Bronchial epithelial cell (primary cell): ENCODE measurements around the gene ULK4. TPM values are rescaled to one million over a fixed set of nuclear protein-coding genes. Genes with fewer than 3 reads are reported as not detected.

Source experiments
- DNase-seq: peaks from one replicate; pipeline ENCODE4 v3.0.0-alpha.2; 2010; ENCODE audit warnings: low read depth
- FAIRE-seq: peaks from 2 replicates; lab custom pipeline; 2011; peaks lifted over from hg19 to GRCh38; lab: Jason Lieb, UNC
- H3K27me3 ChIP-seq: 2 replicates; pipeline ENCODE4 v1.5.1; 2011; ENCODE audit warnings: low read length; ENCODE audit not compliant: control insufficient read depth, insufficient read depth
- H3K36me3 ChIP-seq: 2 replicates; pipeline ENCODE4 v1.5.1; 2011; ENCODE audit warnings: low read length; ENCODE audit not compliant: control insufficient read depth, insufficient read depth
- H3K4me3 ChIP-seq: 2 replicates; pipeline ENCODE4 v1.5.1; 2011; ENCODE audit warnings: mild to moderate bottlenecking, low read depth, low read length, control low read depth
- total RNA-seq: library from RNA; depleted of rRNA; stranded (reverse); fragments of >200 nt; gene quantifications from 2 replicates; pipeline ENCODE4 v1.2.1, GENCODE V29; 2014
- TF ChIP-seq, protein P1 (sequence below): IDR thresholded peaks from 2 replicates; pipeline ENCODE4 v1.5.1; 2011; ENCODE audit warnings: mild to moderate bottlenecking, moderate library complexity, low read length, control low read depth, inconsistent platforms; ENCODE audit not compliant: insufficient read depth, severe bottlenecking

Gene ULK4
- total RNA-seq, 1 donor from 2014 or later = 3.9 TPM

- Histone ChIP-seq H3K36me3 (no peaks in the 10 kb centered on the region), H3K4me3 (no peak overlapping the region), H3K27me3 (no peaks in the 10 kb centered on the region)
- TF ChIP-seq, protein P1, sequence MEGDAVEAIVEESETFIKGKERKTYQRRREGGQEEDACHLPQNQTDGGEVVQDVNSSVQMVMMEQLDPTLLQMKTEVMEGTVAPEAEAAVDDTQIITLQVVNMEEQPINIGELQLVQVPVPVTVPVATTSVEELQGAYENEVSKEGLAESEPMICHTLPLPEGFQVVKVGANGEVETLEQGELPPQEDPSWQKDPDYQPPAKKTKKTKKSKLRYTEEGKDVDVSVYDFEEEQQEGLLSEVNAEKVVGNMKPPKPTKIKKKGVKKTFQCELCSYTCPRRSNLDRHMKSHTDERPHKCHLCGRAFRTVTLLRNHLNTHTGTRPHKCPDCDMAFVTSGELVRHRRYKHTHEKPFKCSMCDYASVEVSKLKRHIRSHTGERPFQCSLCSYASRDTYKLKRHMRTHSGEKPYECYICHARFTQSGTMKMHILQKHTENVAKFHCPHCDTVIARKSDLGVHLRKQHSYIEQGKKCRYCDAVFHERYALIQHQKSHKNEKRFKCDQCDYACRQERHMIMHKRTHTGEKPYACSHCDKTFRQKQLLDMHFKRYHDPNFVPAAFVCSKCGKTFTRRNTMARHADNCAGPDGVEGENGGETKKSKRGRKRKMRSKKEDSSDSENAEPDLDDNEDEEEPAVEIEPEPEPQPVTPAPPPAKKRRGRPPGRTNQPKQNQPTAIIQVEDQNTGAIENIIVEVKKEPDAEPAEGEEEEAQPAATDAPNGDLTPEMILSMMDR = no peak
- no peak for FAIRE-seq
- no peak for DNase-seq
Observed at GRCh38 chr3:41498847-41499246, 463.1 kb downstream of the ULK4 start.

DNA sequence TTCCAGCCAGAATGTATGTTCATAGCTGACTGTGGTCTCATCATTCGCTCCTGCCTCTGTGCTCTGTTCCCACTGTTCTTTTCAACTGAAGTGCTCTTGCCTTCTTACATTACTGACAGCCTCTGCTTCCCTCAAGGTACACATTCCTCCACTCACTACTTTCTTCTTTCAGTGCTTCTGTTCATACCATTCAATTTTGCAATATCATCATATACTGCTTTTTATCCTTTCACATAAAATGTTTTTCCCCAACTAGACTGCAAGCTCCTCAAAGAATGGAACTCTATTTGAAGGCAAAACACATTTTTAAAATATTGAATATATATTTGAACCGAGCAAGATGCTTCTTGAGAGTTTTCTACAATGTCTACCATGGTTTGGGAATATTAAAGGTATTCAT lies 471.5 kb downstream of the ULK4 start:
- DNase-seq (no peak), FAIRE-seq (peak; percentile 79)
- no peak overlapping the region for H3K4me3 ChIP-seq
- no peaks in the 10 kb centered on the region for H3K27me3 ChIP-seq
- no peaks in the 10 kb centered on the region for H3K36me3 ChIP-seq
- TF ChIP-seq, protein P1 = no peak

DNA sequence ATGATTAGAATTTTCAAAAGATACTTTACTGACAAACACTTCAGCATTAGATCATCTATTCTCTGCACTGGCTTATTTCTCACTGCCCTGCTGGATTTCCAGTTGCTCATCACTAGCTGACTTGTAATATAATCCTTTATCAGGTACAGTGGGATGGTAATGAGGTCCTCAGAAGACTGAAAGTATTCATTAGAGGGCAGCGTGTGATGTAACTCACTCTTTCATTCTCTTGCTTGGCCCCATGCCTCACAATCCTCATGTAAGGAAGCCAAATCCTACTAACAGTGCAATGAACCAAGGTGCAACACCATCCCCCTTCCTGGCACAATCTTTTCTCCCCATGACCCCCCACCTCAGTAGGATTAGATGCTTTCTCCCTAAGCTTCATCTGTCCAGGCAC lies 472.7 kb downstream of the ULK4 start:
- TF ChIP-seq, protein P1 = no peak
- Histone ChIP-seq H3K4me3 (no peak overlapping the region), H3K36me3 (no peaks in the 10 kb centered on the region), H3K27me3 (no peaks in the 10 kb centered on the region)
- DNase-seq (no peak), FAIRE-seq (peak; percentile 50)

- Histone ChIP-seq H3K4me3 (no peak overlapping the region), H3K36me3 (no peaks in the 10 kb centered on the region), H3K27me3 (no peaks in the 10 kb centered on the region)
- no peak for DNase-seq
- TF ChIP-seq, protein P1 = no peak
- no peak for FAIRE-seq
Observed at GRCh38 chr3:41488501-41488900, 473.4 kb downstream of the ULK4 start.

- DNase-seq (no peak), FAIRE-seq (no peak)
- no peaks in the 10 kb centered on the region for H3K36me3 ChIP-seq
- no peak overlapping the region for H3K4me3 ChIP-seq
- no peaks in the 10 kb centered on the region for H3K27me3 ChIP-seq
- TF ChIP-seq, protein P1 = no peak
Observed at GRCh38 chr3:41485484-41485883, 476.4 kb downstream of the ULK4 start.

DNA sequence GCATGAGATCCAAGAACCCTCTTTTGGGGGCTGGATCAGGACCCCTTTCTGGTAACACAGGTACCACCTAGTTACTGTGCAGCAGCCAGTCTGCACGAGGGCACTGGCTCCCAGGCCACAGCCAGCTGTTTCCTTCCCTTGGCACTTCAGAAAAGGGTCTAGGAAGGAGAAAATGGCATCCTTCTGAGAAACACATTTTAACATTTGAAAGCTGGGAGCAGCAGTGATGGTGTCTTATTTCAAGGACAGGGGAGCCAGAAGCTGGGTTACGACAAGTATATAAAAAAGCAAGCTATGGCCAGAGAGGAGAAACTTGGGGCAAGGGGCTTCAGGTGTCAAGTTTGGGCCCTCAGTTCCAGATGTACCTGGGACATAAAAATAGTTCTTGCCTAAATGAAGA lies 479.8 kb downstream of the ULK4 start:
- FAIRE-seq (no peak), DNase-seq (no peak)
- H3K4me3 ChIP-seq = no peak overlapping the region
- no peaks in the 10 kb centered on the region for H3K36me3 ChIP-seq
- TF ChIP-seq, protein P1 = no peak
- no peaks in the 10 kb centered on the region for H3K27me3 ChIP-seq
